ENCODE measurements around the gene VAT1L. TPM values are rescaled to one million over a fixed set of nuclear protein-coding genes. Genes with fewer than 3 reads are reported as not detected.
A peak's percentile ranks its signal among the peaks of the same experiment; 100 is the strongest.

VAT1L gene
- total RNA-seq, 4 donors from 2014 or later: 0.80 to 1.4 (median 1.2) TPM

- TF ChIP-seq EP300 (IDR thresholded peaks at IDR 0.05; ENCODE audit: low read depth): no peak
- no peak for TF ChIP-seq POLR2AphosphoS5 (IDR thresholded peaks at IDR 0.05)
- H3K4me3 ChIP-seq: no peak overlapping the region
- H3K27ac ChIP-seq: no peak overlapping the region
- DNase-seq: no peak
- H3K4me1 ChIP-seq: no peaks in the 10 kb centered on the region
- no peaks in the 10 kb centered on the region for H3K36me3 ChIP-seq
- 73% methylated on average over 3 of the region's 3 CpGs; no CpG with 5 or more reads in 1 of the 2 donors for WGBS, 2 donors (ENCODE audit: low coverage in 1 of 2)
- H3K27me3 ChIP-seq: no peaks in the 10 kb centered on the region
- intact Hi-C loops (cut with DNase I; ENCODE audit: low total_unique reads) (no loop called here), in situ Hi-C loops (cut with MboI; ENCODE audit: low pct_ligation_motif_present in 1 of 4, low pct_unique_long_range_greater_than_20kb in 1 of 4, low sequenced_read_pairs in 3 of 4) (no loop called here)
- H3K9me3 ChIP-seq: no peaks in the 10 kb centered on the region
Measured at GRCh38 chr16:77965346-77965745, 177.0 kb downstream of the VAT1L start.

GRCh38 chr16:77967054-77967904 lies 178.9 kb downstream of the VAT1L start:
- WGBS, 2 donors (ENCODE audit: low coverage in 1 of 2): 43 to 77% methylated on average over 5 to 7 of the region's 7 CpGs
- Histone ChIP-seq H3K27me3 (no peaks in the 10 kb centered on the region), H3K36me3 (no peaks in the 10 kb centered on the region), H3K4me3 (no peak overlapping the region), H3K9me3 (no peaks in the 10 kb centered on the region), H3K4me1 (no peaks in the 10 kb centered on the region), H3K27ac (no peak overlapping the region)
- DNase-seq: no peak
- no peak for TF ChIP-seq POLR2AphosphoS5 (IDR thresholded peaks at IDR 0.05)
- no peak for TF ChIP-seq EP300 (IDR thresholded peaks at IDR 0.05; ENCODE audit: low read depth)
- TF ChIP-seq POLR2A (IDR thresholded peaks at IDR 0.05): no peak
- intact Hi-C loops (cut with DNase I; ENCODE audit: low total_unique reads) (no loop called here), in situ Hi-C loops (cut with MboI; ENCODE audit: low pct_ligation_motif_present in 1 of 4, low pct_unique_long_range_greater_than_20kb in 1 of 4, low sequenced_read_pairs in 3 of 4) (no loop called here)

GRCh38 chr16:77969861-77970260 lies 181.5 kb downstream of the VAT1L start:
- intact Hi-C loops (cut with DNase I; ENCODE audit: low total_unique reads) (loop anchor here (2.0 kb wide), 1 partner anchor 293 kb away; no protein-coding TSS in a partner anchor), in situ Hi-C loops (cut with MboI; ENCODE audit: low pct_ligation_motif_present in 1 of 4, low pct_unique_long_range_greater_than_20kb in 1 of 4, low sequenced_read_pairs in 3 of 4) (loop anchor here (5.0 to 10.0 kb wide), 2 partner anchors 293 to 295 kb away; no protein-coding TSS in a partner anchor)
- WGBS, 2 donors (ENCODE audit: low coverage in 1 of 2): 70 to 87% methylated on average over 4 to 6 of the region's 6 CpGs

DNA sequence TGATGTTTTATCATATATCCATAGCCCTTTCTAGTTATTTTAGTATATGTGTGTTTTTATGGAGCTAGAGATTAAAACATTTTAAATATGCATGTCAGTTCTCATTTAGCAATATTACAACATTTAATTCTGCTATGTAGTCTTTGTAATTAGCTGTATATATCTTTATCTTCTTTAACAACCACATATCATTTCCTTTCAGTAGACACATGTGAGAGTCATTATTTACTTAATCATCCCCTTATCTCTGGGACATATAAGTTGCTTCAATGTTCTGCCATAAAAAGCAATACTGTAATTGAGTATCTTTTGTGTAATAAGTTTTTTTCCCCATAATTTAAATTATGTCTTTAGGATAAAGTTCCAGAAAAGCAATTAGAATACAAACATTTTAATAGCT lies 182.0 kb downstream of the VAT1L start:
- intact Hi-C loops (cut with DNase I; ENCODE audit: low total_unique reads) (loop anchor here (2.0 kb wide), 1 partner anchor 294 kb away; no protein-coding TSS in a partner anchor), in situ Hi-C loops (cut with MboI; ENCODE audit: low pct_ligation_motif_present in 1 of 4, low pct_unique_long_range_greater_than_20kb in 1 of 4, low sequenced_read_pairs in 3 of 4) (loop anchor here (5.0 to 10.0 kb wide), 2 partner anchors 293 to 296 kb away; no protein-coding TSS in a partner anchor)
- Histone ChIP-seq H3K27ac (no peak overlapping the region), H3K27me3 (no peaks in the 10 kb centered on the region), H3K4me3 (no peak overlapping the region), H3K36me3 (no peaks in the 10 kb centered on the region), H3K4me1 (no peaks in the 10 kb centered on the region), H3K9me3 (no peaks in the 10 kb centered on the region)
- TF ChIP-seq, protein P1, sequence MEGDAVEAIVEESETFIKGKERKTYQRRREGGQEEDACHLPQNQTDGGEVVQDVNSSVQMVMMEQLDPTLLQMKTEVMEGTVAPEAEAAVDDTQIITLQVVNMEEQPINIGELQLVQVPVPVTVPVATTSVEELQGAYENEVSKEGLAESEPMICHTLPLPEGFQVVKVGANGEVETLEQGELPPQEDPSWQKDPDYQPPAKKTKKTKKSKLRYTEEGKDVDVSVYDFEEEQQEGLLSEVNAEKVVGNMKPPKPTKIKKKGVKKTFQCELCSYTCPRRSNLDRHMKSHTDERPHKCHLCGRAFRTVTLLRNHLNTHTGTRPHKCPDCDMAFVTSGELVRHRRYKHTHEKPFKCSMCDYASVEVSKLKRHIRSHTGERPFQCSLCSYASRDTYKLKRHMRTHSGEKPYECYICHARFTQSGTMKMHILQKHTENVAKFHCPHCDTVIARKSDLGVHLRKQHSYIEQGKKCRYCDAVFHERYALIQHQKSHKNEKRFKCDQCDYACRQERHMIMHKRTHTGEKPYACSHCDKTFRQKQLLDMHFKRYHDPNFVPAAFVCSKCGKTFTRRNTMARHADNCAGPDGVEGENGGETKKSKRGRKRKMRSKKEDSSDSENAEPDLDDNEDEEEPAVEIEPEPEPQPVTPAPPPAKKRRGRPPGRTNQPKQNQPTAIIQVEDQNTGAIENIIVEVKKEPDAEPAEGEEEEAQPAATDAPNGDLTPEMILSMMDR (IDR thresholded peaks at IDR 0.05): no peak
- no peak for TF ChIP-seq POLR2A (IDR thresholded peaks at IDR 0.05)
- DNase-seq: no peak

More at GRCh38 chr16:77969861-77970260, 181.5 kb downstream of the VAT1L start:
- Histone ChIP-seq H3K9me3 (no peaks in the 10 kb centered on the region), H3K27me3 (no peaks in the 10 kb centered on the region), H3K4me3 (no peak overlapping the region), H3K27ac (no peak overlapping the region), H3K36me3 (no peaks in the 10 kb centered on the region), H3K4me1 (no peaks in the 10 kb centered on the region)
- TF ChIP-seq POLR2A (IDR thresholded peaks at IDR 0.05) (no peak), EP300 (IDR thresholded peaks at IDR 0.05; ENCODE audit: low read depth) (no peak), POLR2AphosphoS5 (IDR thresholded peaks at IDR 0.05) (no peak)
- TF ChIP-seq, protein P1 (IDR thresholded peaks at IDR 0.05): no peak
- DNase-seq: no peak

GRCh38 chr16:77971306-77972061 lies 183.1 kb downstream of the VAT1L start:
- WGBS, 2 donors (ENCODE audit: low coverage in 1 of 2): 0 to 23% methylated on average over 2 to 16 of the region's 16 CpGs
- Histone ChIP-seq H3K27me3 (no peaks in the 10 kb centered on the region), H3K4me1 (no peaks in the 10 kb centered on the region), H3K36me3 (no peaks in the 10 kb centered on the region), H3K4me3 (no peak overlapping the region), H3K9me3 (no peaks in the 10 kb centered on the region), H3K27ac (no peak overlapping the region)
- intact Hi-C loops (cut with DNase I; ENCODE audit: low total_unique reads) (loop anchor here (2.0 kb wide), 1 partner anchor 295 kb away; no protein-coding TSS in a partner anchor), in situ Hi-C loops (cut with MboI; ENCODE audit: low pct_ligation_motif_present in 1 of 4, low pct_unique_long_range_greater_than_20kb in 1 of 4, low sequenced_read_pairs in 3 of 4) (loop anchor here (5.0 to 10.0 kb wide), 2 partner anchors 294 to 297 kb away; no protein-coding TSS in a partner anchor)
- TF ChIP-seq EP300 (IDR thresholded peaks at IDR 0.05; ENCODE audit: low read depth) (no peak), POLR2AphosphoS5 (IDR thresholded peaks at IDR 0.05) (no peak), POLR2A (IDR thresholded peaks at IDR 0.05) (no peak)
- TF ChIP-seq, protein P1 (IDR thresholded peaks at IDR 0.05): peak; percentile 78 to 85 (median 80)
- peak; percentile 81 for DNase-seq
